PC-3 (cell line): ENCODE measurements around the gene ARHGEF4.

Source experiments
- CTCF ChIP-seq: fragments of 300-600 bp; sonication (generic); conservative IDR thresholded peaks from 2 replicates; pipeline ENCODE4 v1.5.1; 2017; ENCODE audit warnings: antibody characterized with exemption, low read depth, mild to moderate bottlenecking, low read length
- EZH2 ChIP-seq: fragments of 300-600 bp; sonication (generic); IDR thresholded peaks from one replicate; pipeline ENCODE4 v1.6.1; 2017; ENCODE audit warnings: antibody characterized with exemption, mild to moderate bottlenecking, low read length; ENCODE audit not compliant: unreplicated experiment
- EZH2phosphoT487 ChIP-seq: fragments of 300-600 bp; sonication (generic); IDR thresholded peaks from 2 replicates; pipeline ENCODE4 v1.6.1; 2018; ENCODE audit warnings: mild to moderate bottlenecking, antibody characterized with exemption, low read length, borderline replicate concordance

DNA sequence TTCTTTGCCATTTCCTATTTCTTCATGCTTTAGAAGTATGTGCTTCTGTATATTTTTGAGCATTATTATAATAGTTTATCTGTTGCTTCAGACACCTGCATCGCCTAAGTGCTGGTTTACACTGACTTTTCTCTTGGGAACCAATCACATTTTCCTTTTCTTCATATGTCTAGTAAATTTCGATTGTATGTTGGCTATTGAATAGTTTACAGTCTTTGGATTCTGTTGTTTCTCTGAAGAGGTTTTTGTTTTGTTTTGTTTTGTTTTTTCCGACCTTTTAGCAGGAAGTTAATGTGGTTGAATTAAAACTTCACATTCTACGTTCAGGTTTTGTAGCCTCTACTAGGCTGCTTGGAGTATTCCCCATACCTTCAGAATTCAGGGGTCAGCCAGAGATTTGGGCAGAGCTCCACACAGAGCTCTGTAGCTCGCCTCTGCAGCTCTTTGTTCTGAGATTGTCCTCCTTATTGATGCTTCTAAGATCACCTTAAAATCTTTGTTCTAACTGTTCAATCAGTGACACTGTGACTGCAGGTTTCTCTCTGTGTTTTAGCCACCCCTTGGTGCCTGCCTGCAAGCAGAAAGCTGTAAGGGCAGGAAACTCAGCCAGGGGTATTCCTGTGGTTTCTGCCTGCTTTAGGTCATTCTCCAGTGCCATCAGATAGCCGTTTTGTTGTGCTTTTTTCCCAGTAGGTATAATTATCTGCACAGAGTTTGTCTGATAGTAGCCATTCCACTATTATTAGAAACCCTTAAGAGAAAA, 173.2 kb downstream of the ARHGEF4 start:
- TF ChIP-seq CTCF (no peak), EZH2phosphoT487 (no peak), EZH2 (no peak)
